Endothelial cell of hepatic sinusoid (primary cell): ENCODE data around the gene SLC13A3.
"Not testable (repeated sequence)": the region's sequence is repeated elsewhere in the genome, so short reads cannot be mapped to it uniquely, and the experiment has no call there.

Experiments used
- in situ Hi-C: cut with HindIII; loops from 2 replicates; pipeline ENCODE4 v1.10.0; 2017; ENCODE audit warnings: low sequenced_read_pairs

Gene SLC13A3

DNA sequence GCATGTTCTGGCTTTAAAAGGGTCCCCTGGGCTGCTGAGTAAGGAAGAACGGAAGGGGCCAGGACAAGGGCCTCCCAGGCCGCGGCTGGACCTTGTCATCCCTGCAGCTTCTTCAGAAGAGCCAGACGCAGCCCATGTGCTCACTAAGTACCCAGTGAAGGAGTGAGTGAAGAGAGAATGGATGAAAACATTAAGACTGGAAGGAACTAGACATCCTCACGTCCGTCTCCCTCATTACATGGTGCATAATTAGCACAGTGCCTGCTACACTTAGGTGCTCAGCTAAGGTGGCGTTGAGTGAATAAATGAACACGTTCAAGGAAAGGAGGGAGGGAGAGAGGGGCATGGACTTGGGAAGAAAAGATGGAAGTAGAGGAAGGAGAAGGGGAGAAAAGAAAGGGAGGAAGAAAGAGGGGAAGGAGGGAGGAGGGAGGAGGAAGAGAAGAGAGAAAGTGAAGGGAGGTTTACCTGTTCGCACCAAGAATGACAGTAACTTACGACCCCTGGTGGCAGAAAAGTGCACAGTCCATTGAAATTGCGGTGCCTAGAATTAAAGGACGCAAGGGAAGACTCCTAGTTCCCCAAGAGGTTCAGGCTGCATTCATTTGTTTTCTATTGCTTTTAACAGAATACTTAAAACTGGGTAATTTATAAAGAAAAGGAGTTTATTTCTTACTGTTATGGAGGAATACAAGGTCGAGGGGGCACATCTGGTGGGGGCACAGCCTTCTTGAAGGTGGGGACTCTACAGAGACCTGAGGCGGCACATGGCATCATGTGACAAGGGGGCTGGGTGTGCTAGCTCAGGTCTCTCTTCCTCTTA, 30.0 kb upstream of the SLC13A3 start:
- in situ Hi-C loops = no loop called here

DNA sequence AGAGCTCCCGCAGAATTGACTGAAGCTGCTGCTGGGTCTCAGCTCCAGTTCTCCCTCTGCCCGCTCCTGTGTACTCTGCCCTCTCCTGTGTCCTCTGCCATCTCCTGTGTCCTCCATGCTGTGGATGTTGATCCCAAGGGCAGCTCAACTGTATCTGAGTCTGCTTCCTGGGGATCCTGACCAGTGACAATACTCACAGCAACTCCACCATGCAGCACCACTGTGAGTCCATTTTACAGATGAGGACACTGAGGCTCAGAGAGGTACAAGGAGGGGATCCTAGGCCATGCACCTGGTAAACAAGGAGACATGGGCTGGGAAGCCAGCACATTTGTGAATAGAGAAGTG, 29.4 kb upstream of the SLC13A3 start:
- in situ Hi-C loops = no loop called here

DNA sequence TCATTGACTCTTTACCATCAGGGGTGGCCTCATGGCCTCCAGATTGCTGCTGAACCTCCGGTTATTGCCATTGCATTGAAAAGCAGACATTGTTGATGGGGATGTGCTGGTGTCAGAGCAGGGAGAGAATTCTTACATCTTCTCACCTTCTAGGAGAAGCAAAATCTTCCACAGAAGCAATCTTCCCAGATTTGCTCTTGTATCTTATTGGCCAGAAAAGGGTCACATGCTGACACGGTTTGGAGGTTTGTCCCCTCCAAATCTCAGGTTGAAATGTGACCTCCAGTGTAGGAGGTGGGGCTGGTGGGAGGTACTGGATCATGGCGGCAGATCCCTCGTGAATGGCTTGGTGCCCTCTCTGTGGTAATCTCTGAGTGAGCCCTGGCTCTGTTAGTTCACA, 27.3 kb upstream of the SLC13A3 start:
- in situ Hi-C loops = no loop called here

DNA sequence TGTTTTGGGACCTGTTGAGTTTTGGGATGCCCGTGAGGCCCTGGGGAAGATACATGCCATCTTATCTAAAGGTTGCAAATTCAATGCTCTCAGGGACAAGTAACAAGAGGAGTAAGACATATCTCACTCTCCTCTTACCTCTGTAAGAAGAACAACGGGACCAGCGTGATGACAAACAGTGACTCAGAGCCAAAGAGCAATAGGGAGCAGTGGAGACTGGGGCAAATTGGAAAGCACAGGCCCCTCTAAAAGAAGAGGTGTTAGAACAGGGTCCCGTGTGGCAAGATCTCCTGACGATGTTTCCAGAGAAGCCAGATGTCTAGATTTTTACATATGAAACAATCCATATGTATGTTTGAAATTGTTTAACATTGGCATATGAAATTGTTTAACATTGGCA, 26.3 kb upstream of the SLC13A3 start:
- in situ Hi-C loops = no loop called here

DNA sequence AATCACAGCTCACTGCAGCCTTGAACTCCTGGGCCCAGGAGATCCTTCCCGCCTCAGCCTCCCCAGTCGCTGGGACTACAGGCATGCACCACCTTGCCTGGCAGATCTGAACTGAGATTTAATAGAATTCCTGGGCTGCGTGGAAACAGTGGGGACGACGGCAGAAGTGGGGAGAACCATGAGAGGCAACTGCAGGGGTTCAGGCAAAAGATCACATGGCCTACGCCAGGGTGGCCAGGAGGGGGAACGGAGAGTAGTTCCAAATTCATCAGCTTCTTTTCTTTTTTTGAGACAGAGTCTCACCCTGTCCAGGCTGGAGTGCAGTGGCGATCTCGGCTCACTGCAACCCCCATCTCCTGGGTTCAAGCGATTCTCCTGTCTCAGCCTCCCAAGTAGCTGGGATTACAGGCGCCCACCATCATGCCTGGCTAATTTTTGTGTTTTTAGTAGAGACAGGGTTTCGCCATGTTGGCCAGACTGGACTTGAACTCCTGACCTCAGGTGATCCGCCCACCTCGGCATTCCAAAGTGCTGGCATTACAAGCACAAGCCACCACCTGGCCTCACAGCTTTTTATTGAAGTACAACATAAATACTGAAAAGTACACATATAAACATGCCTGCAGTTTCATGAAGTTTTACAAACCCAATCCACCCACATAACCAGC, 25.5 kb upstream of the SLC13A3 start:
- in situ Hi-C loops = not testable (repeated sequence)

DNA sequence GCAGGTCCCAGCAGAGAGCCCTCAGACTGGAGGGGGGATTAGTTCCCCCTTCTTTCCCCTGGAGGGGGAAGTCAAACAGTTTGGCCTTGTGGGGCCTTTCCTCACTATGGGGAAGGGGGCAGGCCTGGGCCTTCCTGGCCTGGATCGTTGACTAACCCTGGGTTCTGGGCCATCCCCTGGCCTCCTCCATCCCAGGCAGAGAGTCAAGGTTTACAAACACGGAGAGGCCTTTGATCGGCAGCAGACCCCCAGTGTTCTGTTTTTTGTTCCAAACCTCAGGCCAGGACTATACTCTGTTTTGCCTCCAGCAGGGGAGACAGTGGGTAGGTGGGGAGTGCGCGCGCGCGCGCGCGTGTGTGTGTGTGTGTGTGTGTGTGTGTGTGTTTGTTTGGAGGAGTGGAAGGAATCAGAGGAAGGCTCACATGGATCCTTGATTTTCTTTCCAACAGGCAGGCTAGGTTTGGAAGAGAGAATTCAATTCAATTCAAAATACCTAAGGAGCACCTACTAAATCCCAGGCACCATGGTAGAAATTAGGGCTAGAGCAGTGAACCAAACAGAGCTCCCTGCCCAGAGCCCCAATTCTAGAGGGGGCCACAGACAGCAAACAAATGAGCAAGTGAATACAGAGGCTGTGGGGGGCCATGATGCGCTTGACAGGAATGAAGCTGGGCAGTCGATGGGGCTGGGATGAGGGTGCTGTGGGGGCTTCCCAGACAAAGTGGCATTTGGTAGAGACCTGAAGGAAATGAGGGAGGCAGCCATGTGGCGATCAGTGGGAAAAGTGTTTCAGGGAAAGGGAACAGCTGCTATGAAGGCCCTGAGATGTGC, 23.2 kb upstream of the SLC13A3 start:
- in situ Hi-C loops = no loop called here

DNA sequence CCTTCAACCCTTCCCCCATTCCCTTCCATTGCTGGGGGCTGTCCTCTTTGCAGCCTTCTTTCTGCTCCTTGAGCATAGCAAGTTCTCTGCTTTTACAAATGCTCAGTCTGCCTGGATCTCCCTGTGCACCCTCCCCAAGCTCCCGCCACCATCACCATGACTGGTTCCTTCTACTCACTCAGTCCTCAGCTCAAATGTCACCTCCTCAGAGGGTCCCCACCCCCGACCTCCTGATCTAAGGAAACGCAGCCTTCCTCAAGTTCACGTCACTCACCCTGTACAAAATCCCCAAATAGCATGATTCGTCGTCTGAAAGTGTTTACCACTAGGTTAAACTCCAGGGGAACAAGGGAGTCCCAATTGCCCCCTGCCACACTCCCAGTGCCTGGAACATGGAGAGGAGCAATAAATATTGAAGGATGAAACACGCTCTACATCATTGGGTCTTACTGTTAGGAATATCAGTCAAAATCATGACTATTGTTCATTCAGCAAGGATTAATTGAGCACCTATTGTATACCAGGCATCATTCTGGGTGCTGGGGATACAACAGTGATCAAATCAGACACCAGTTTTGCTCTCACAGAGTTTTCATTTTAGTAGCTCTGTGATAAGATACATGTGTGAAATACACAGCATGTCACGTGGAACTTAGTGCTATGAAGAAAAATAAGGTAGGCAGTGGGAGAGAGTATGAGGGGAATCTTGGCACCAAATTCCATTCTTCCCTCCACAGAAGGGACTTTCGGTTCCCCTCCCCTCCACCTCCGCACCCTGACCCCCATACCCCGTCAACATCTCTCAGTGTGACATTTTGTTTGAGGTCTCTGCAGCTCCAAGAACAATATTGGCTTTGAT, 22.4 kb upstream of the SLC13A3 start:
- in situ Hi-C loops = no loop called here

DNA sequence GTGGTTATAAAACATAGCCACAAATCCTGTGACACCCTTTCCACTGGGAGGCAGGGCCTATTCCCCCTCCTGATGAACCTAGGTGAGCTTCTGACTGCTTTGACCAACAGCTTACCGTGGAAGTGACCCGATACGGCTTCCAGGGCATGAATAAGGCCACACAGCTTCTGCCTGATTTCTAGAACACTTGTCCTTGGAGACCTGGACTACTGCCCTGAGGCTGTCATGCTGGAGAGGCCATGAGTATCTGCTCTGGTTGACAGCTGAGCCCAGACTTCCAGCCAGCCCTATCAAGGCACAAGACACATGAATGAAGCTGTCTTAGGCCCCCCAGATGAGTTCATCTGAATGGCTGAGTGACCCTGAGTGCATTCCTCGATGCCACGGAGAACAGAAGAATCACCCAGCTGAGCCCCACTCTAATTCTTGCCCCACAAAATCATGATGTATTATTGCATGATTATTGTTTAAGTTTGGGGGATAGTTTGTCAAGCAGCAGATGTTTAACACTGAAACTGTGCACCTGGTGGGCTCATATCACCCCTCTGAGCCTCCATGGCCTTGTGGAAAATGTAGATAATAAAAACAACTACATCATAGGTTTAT, 21.4 kb upstream of the SLC13A3 start:
- in situ Hi-C loops = no loop called here

DNA sequence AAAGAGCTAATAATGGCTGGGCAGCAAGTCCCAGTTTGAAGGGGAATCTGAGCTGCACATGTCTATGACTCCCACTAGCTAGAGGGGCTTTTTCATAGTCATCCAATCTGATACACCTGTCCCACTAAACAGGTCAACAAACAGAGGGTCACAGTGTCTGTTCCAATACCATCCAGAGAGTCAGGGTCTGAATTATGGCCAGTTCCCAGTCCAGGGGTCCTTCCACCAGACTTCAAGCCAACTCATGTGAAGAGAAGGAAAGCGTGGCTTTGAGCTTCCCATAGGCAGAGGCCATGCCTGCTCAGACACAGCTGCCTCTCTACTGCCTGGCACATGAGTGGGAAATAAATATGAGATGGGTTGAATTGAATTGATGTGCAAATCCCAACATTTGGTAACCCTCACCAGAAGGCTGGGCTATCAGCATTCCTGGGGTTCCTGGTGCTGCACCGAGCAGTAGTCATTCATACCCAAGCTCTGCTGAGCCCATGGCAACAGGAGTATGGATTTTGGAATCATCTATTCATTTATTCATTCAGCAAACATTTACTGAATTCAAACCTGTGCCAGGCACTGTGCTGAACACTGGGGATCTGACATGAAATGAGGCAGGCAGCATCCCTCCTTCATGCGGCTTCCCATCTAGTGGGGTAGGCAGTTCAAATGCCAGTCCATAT, 20.7 kb upstream of the SLC13A3 start:
- in situ Hi-C loops = no loop called here

DNA sequence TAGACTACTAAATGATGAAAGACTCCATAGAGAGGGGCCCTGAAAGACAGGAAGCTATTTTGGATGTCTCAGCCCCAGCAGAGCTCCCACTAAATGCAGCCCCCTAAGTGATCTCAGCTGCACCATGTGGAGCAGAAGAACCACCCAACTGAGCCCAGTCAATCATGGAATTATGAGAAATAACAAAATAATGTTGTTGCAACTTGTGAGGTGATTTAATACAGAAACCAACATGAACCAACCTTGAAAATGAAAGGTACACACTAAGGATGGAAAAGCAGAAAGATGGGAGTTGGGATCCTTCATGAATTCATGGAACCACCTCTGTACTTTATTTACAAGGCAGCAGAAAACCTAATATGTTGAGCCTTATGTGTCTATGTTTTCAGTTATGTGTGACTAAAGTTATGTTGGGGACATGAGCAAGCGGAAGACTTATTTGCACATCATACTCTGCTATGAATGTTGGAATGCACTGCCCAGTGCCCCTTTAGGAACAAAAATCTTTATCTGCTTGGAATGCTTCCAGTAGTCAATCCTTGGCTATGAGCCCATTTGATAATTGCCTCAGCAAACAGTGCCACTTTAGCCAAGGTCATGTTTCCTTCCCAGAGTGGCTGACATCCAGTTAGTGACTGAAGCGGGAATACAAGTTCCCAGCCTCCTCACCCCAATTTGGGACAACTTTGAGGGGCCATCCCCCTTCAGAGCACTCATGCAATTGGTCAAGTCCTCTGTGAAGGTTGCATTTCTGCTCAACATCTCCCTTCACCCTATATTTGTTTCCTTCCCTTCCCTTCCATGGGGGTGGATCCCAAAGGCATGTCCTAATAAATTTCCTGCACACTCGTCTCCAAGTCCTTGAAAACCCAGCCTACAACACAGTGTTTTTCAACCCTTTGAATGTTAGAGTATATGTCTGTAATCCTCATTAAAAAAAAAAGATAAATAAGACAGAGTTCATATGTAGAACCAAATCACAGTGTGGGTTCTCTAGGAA, 19.6 kb upstream of the SLC13A3 start:
- in situ Hi-C loops = no loop called here

DNA sequence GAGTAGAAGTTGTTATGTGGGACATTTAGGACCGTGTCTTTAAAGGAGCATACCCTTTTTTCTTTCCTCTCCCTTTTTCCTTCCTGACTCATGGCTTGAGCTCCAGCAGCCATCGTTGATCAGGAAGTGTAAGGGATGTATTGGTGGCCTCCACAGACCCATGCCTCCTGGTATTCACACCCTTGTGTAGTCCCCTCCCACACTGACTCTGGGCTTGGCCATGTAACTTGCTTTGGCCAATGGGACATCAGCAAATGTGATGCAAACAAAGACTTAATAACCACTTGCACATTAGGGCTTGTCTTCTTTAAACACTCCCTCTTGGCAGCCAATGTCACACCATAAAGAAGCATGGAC, 18.9 kb upstream of the SLC13A3 start:
- in situ Hi-C loops = no loop called here

DNA sequence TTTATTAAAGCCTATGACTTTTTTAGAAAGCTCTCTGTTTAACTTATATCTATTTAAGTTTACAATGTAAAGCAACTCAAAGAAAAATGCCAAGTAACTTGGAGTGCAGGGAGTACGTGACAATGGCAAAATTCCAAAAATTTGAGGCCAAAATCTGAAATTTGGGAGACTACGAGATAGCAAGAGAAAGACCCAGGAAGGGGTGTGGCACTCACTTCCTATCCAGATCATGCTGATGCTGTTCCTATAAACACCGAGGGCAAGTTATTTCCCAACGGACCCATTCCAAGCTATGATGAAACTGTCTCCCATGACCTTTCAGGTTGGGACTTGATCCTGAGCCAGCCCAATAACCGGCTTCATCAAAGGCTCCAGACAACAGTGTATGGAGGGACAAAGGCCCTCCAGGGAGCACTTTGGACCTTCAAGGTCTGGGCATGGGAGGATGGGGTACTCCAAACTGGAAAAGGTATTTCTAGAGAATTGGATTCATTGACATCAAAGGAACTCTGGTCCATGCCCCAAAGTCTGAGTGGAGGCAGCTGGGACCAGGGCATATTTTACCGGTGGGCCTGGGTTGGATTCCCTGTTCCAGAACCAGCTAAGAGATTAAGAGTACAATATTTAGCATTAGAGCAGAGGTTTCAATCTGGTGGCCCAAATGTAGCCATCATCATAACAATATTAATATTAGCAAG, 15.7 kb upstream of the SLC13A3 start:
- in situ Hi-C loops = no loop called here

DNA sequence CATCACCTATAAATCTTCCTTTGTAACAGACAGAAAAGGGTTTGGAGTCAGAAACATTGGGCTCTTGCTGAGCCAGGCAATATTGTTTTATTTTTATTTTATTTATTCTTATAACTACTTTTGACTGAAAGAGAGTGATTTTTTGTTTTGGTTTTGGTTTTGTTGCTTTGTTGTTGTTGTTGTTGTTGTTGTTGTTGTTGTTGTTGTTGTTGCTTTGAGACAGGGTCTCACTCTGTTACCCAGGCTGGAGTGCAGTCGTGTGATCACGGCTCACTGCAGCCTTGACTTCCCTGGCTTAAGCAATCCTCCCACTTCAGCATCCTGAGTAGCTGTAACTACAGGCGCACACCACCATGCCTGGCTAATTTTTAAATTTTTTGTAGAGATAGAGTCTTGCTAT, 15.0 kb upstream of the SLC13A3 start:
- in situ Hi-C loops = no loop called here

DNA sequence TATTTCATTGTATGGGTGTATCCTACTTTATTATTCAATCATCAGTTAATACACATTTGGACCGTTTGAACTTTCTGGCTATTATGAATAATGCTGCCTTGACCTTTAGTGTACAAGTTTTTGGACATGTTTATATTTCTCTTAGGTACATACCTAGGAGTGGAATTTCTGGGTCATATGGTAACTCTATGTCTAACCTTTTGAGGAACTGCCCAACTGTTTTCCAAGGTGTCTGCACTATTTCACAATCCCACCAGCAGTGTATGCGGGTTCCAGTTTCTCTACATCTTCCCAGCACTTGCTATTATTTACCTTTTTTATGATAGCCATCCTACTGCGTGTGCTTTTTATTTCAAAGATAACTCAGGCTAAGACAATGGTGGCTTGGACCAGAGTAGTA, 14.3 kb upstream of the SLC13A3 start:
- in situ Hi-C loops = no loop called here

DNA sequence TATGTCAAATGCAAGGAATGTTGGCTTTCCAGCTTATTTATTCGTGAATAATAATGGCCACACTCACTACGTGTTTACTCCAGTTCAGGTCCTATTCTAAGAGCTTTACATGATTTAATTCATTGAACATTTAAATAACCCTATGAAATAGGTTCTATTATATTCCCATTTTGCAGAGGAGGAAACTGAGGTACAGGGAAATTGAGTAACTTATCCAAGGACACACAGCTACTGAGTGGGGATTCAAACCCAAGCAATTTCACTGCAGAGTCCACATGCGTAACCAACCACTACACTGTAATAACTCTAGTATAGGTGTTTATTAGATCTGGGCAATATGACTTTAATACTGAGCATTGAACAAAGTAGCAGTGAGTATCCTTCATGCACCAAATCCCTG, 12.3 kb upstream of the SLC13A3 start:
- in situ Hi-C loops = no loop called here

DNA sequence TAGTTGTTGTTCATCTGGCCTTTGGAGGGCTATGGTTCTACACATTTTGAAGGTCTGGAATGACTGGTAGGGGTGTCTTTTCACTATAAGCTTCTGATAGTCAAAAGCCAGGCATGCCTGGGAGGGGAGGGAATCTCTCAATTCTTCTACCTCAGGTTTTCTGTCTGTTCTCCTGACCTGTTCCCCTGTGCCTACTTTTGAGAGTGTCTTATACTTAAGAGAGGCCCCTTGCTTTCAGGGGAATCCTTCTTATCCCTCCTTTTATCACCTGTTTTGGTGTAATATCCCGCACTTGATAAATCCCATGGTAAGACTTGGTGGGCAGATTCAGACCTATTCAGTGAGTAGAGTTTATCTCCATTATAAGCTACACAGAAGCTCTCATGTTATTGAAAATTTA, 10.4 kb upstream of the SLC13A3 start:
- in situ Hi-C loops = no loop called here

DNA sequence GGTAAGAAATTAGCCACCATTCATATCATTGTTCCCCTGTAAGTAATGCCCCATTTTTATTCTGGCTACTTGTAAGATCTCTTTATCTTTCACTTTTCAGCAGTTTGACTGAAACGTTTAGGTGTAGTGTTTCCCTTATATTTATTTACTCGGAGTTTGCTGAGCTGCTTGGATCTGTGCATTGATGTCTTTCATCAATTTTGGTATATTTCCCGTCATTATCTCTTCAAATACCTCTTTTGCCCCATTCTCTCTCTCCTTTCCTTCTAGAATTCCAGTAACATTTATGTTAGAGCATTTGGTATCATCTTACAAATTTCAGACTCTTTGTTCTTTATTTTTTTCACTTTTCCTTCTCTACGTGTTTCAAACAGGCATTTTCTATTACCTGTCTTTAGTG, 9.2 kb upstream of the SLC13A3 start:
- in situ Hi-C loops = no loop called here

DNA sequence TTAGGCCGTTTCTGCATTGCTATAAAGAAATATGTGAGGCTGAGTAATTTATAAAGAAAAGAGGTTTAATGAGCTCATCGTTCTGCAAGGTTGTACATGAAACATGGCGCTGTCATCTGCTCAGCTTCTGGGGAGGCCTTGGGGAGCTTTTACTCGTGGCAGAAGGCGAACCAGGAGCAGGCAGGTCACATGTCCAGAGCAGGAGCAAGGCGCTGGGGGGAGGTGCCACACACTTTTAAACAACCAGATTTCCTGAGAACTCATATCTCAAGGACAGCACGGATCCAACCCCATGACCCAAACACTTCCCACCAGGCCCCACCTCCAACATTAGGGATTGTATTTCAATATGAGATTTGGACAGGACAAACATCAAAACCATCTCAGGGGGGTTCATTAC, 6.4 kb upstream of the SLC13A3 start:
- in situ Hi-C loops = no loop called here
